SK-N-DZ (cell line): ENCODE results near the gene GRB7.
A peak's percentile ranks its signal among the peaks of the same experiment; 100 is the strongest.
"Not testable (repeated sequence)": the region's sequence is repeated elsewhere in the genome, so short reads cannot be mapped to it uniquely, and the experiment has no call there.

Source experiments
- DNase-seq: peaks from one replicate; pipeline ENCODE4 v3.0.0-alpha.2; 2015; ENCODE audit warnings: low spot score

The GRB7 gene

DNA sequence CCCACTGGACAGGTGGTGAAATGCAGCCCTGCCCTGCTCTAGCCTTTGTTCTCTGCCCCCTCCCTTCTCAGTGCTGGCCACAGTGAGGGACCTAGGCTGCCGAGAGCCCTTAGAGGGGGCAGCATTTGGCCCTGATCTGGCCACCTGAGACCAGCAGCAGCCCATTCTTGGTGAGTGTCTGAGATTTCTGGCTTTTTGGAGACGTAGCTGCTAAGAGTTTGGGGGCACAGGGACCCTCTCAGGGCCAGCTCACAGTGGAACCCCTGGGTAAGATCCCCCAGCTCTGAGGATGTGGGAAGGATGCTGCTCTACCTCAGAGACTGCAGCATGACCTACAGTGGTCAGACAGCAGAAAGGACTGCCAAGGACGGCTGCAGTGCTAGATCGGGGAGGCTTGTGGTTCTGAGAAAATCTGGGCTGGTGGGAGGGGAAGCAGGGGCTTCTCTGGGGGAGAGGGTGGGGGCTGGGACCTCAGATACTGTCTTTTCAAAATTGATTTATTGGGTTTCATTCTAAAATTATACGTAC is 13.3 kb downstream of the GRB7 start:
- DNase-seq = no peak

DNA sequence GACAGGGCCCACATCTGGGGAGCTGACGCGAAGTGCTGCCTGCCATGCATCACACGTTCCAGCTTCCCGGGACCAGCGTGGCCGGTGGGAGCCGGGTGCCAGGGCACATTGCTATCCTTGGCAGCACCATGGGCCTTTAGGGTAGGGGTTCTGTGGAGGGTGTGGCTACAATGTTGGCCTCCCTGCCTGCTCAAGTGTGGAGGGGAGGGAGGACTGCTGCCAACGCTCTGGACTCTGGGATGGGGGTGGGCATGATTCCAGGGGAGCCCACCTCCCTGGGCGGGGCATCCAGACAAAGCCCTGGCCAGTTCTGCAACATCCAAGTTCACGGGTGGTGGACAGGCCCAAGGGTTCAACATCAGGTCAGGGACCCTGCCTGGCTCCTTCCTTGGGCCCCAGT is 13.9 kb downstream of the GRB7 start:
- no peak for DNase-seq

DNA sequence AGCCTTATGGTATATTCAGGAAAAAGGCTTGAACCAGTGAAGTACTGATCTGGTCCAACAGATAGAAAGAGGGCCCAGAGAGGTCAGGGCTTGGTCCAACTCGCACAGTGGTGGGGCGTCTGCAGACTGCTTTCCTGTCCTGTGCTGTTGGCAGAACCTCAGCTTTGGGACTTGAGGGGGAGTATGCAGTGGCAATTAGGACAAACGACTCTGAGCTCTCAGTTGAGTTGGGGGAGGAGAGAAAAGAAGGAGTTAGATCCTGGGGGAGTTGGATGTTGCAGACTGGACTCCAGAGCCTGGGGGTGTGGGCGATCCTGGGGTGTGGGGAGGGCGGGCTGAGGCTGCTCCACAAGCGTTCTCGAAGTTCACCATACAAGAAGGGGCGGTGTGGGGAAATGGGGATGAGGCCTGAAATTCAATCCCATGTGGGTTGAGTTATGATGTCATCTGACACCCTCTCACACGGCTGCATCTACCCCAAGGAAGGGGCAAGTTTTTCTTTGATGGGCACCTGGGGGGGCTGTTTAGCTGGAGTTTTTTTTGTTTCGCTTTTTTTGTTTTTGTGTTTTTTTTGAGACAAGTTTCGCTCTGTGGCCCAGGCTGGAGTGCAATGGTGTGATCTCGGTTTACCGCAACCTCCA is 14.6 kb downstream of the GRB7 start:
- DNase-seq = no peak

DNA sequence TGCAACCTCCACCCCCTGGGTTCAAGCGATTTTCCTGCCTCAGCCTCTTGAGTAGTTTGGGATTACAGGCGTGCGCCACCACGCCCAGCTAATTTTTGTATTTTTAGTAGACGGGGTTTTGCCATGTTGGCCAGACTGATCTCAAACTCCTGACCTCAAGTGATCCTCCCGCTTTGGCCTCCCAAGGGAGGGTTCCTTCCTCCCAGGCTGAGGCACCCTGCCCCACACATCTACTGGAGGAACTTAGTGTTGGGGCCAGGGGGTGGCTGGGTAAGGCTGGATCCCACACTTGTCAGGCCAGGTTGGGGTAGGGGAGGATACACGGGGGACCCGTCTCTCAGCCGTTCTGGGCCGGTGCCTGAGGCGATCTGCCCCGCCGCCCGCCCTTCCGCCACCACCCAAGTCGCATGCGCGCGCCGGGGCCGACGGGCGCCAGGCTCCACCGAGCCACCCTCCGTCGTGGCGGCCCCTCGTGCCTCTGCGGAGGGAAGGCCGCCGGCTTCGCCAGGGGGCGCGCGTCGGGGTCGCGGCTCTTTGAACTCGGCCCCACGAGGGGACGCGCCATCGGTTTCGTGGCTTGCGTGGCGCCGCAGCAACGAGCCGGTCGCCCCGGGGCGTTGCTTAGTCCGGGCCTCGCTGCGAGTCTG is 15.9 kb downstream of the GRB7 start:
- DNase-seq = no peak

DNA sequence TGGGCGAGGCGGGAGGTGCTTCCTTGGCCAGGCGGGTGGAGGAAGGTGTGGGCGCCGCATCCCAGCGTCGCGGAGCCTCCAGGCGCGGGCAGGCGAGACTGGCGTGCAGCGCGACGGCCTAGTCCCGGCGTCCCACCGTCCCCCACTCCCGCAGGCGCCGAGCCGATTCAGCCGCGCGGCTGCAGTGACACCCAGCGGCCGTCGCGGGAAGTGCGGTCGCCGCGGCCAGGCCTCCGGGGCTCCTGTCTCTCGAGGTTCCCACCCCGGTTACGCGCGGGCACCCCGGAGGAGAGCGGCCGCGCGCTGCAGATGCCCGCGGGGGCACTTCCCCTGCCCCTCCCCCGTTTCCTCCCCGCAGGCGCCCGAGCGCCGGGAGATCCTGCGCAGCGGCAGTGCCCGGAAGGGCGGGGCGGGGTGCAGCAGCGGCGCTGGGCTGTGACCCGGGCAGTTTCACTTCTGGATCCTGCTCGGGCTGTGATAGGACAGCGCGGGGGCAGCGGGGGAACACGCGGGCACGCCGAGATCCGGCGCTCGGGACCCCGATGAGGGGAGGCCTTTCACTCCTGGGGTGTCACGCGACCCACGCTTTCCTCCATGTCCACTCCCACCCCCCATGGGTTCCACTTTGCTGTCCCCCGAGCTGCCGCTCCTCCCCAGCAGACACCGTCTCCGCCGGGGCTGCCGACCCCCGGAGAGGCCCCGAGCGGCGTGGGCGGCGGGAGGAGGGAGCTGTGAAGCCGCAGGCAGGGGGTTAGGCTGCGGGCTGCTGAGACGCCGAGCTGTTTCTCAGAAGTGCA is 16.6 kb downstream of the GRB7 start:
- peak; percentile 73 for DNase-seq

DNA sequence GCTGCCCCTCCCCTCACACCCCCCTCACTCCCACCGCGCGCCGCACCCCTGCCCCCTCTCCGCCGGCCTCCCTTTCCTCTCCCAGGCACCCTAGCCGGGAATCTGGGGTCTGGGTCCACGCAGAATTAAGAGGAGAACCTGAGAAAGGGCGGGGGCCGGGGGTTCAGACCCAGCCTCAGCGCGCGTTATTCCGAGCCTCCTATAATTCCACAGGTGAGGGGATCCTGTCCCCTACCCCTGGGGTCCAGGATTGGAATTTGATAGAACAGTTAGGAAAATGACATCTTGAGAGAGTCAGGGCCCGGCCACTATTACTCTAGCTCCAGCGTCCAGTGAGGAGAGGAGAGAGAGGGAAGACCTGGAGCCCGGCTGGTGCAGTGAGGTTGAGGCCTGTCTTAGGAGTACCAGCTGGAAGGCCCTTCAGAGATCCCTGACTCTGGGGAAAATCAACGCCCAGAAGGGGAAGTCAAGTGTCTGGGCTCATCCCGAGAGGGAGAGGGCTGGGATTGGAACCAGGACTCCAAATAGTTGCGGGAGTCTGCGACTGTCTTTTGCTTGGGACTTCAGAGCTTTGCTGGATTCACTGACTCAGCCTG is 17.3 kb downstream of the GRB7 start:
- no peak for DNase-seq

DNA sequence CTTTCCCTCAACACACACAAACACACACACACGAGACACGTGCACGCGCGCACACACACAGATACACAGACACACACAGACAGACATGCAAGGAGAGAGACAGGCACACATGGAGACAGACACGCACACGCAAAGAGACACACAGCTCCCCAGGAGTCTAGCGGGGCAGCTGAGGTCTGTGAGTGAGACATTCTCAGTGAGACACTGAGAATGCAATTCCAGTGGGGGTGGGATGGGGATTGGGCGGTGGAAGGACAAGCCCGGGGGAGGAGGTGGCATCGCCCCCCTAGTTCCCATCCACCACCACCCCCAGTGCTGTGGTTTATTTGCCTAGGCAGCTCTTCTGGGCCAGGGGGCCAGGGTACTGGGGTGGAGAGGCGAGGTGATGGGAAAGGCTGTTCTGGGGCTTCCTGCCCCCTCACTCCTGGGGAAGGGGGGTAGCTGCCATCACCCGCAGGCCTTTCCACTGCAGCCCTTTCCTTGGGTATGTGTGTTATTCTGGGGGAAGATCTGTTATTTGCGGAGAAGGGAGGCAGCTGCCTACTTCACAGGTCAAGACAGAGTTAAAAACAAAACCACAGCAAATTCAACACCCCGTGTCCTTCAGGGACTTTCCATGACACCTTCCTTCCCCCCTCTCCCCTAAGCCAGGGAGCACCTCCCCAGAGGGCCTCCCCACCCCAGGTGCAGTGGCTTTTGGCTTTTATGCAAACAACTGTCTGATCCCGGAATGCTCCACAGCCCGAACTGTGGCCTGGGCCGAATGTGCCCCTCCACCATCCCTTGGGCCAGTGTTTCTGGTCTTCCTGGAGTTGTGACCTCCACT is 18.0 kb downstream of the GRB7 start:
- DNase-seq = no peak

DNA sequence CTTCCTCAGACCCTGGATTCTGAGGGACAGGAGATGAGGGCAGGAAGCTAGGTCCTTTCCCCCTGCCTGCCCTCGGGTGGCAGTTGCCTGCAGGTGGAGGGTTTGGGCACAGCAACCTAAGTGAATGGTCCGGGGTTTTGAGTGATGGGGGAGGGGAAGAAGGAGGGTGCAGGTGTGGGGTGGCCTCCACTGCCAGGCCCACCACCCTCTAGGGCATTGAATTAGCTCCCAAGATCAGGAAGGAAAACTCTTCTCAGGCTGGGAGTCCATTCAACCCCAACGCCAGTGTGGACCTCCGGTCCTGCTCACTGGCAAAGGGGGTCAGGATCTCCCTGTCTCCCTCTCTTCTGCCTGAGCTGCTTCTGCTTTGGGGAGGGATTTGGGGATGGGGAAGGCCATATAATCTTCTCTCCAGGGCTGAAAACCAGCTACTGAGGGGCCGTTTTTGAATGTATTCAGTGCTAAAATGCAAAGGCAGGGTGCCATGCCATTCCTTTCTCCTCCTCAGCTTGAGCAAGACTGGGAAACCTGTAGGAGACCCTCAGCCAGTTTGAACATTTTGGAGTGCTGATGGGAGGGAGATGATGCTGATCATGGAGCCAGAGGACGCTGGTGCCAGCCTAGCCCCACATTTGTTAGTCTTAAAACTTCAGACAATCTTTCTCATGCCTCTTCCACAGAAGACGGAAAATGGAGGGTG is 18.8 kb downstream of the GRB7 start:
- DNase-seq = no peak

DNA sequence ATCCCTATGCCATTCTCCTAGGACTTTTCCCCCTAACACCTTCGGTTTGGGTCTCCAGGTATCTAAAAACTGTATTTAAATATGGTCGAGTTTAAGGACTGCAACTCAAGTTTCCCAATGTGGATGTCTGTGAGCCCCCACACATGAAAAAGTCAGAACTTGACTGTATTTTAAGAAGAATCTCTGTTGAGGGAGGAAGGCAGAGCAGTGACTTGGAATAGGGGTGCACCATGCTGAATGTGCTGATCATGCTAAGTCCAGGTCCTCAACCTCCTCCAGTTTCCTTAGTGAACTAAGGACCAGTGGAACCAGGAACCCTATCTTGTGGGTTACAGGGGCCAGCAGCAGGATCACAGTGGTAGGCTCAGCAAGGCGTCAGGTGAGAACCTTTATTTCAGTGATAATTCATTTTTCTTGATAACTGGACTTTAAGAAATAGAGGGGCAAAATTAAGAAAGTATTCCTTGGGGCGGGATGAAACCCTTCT is 19.5 kb downstream of the GRB7 start:
- DNase-seq = no peak

DNA sequence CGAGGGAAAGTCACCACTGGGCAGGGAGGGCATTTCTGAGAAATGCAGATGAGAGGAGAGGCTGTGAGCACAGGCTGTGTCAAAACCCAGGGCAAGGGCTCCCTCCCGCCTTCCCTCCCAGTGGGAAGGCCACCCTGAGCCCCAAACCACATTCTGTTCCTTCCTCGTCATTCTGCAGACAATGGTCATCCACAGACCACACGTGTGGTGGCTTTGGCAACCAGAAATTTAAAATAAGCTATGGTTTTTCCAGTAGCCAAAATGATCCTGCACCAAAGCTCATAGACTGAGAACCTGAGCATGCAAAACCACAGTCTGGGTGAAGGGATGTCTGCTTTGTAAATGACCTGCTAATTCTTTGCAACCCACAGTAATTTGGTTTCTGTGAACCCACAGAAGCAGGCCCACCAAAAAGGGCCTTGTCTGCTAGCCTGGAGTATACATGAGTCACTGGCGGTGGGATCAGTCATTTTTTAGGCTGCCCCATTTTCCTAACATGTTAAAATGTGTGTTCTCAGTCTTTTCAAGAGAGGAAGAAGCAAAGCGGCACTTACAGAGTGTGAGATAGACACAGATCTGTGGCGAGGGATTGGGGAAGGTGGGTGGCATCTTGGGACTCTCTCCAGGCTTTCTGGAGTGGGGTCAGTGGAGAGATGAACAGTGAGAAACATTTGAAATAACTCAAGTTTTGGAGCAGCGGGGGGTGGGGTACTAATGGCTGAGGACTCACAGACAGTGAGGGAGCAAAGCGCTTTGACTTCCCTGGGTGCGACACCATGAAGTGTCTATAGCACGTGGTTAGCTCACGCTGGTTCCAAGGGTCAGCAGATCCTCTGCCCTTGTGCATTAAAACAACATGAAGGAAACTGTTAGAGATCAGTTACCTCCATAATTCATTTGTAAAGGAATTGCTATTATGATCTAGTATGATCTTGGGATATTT is 20.5 kb downstream of the GRB7 start:
- DNase-seq = no peak

DNA sequence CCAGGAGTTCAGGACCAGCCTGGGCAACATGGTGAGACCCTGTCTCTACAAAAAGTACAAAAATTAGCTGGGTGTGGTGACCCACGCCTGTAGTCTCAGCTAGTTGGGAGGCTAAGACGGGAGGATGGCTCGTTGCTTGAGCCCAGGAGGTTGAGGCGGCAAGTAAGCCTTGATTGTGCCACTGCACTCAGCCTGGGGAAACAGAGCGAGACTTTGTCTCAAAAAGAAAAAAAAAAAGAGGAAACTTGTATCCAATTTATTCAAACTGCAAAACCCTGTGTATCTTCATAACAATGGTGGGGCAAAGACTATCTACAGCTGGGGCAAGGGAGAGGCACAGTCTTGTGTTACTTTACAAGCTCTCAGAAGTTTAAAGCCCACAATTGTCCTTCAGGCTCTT is 21.5 kb downstream of the GRB7 start:
- no peak for DNase-seq

DNA sequence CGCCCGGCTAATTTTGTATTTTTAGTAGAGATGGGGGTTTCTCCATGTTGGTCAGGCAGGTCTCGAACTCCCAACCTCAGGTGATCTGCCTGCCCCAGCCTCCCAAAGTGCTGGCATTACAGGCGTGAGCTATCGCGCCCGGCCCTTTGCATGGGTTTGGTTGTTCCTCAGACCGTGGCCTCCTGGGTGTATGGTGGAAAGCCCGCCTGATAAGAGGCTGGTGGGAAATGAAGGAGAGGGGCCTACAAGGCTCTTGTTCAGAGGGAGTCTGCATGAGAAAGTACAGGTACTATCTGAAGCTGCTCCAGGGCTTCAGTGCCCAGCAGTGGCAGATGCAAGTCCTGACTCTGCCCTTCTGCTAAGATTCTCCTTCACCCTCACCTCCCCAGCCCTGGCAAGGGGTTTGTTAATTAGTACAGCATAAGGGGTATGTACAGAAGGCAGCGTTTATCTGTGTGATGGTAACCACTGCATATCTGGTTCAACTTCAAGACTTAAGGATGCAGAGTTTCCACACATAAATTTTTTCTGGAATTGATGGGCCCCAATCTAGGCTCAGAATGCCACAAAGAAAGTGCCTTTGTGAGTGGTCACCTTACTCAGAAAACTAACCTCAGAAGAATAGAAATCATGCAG is 24.2 kb downstream of the GRB7 start:
- no peak for DNase-seq

DNA sequence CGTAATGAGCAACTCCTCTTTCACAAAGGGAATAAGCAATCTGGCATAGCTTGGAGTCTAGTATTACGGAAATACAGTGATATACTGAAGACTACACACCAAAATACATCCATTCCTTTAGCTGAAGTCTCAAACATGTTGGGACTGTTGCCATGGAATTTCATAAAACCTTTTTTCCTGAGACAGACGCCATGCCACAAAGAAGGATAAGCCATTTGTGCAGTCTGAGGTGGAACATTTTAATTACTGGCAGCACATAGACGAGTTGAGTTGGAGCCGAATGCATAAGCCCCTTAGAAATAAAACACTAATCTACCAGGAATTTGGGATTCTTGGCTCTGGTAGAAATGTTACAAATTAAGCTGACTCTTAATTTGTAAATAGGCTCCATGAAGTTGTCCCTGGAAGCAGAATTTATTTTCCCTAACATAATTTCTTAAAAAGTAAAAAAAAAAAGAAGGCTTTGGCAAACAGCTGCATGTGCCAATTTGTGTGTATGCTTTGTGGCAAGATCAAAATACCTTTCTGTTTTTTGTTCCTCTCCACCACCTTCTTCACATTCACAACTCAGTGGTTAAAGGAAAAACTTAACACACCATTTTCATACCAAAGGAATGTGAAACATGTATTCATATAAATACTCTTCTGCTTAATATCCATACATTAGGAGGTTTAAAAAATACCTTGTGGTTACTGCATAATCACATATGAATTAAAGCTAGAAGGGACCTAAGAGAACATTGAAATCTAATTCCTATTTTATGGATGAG is 25.5 kb downstream of the GRB7 start:
- no peak for DNase-seq

DNA sequence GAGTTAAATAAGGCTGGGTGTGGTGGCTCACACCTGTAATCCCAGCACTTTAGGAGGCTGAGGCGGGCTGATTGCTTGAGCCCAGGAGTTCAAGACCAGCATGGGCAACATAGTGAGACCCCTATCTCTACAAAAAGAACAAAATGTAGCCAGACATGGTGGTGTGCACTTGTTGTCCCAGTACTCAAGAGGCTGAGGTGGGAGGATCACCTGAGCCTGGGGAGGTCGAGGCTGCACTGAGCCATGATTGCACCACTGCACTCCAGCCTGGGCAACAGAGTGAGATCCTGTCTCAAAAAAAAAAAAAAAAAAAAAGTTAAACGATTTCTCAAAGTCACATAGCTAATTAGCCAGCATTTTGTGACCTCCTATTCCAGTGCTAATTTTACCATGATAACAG is 26.4 kb downstream of the GRB7 start:
- not testable (repeated sequence) for DNase-seq

DNA sequence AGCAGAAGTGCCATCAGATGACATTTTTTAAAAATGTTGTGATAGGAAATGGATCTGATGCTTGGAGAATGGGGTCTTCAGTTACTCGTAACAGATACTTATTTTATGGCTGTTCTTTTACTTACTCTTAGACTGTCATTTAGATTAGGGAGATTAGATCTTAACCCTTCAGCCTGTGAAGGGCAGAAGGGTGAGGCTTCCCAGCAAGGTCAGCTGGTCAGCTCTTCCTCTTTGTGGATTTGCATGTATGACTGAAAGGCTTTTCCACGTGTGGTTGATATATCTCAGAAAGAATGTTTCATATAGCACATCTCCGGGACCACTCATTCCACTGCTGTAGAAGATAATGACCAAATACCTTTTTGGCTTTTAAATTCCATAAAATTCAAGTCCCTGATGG is 27.4 kb downstream of the GRB7 start:
- no peak for DNase-seq

DNA sequence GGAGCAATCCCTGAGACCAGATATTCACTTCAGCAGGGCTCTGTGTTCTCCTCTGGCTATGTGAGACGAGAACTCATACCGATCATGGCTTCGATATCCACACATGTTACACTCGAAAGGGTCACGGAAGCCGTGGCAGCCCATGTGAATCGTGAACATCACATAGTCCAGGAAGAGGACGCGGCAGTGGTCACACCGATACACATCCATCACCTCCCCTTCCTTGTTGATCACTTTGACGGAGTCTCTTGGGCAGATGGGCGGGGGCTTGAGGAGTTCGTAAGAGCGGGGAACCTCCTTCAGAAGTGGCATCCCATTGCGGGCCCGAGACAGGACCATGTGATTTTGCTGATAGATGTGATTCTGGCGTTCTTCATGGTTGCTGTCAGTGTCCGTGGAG is 28.0 kb downstream of the GRB7 start:
- DNase-seq = no peak

DNA sequence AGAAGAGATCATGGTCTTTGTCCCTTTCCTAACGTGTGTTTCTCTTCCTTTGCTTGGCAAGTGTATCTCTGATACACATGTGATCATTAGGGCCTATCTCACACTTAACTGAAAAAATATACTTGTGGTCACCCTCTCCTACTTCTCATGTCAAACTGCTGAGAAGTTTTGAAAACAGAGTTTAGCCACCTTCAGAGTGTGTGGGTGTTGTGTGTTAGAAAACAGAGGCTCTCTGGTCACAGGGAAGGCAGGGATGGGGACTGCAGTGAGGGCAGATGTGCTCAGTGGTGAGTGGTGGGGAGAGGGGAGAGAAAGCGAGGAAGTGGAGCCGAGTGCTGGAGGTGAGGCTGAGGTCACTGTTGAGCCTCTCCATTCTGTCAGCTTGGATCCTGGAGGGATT is 29.4 kb downstream of the GRB7 start:
- no peak for DNase-seq

DNA sequence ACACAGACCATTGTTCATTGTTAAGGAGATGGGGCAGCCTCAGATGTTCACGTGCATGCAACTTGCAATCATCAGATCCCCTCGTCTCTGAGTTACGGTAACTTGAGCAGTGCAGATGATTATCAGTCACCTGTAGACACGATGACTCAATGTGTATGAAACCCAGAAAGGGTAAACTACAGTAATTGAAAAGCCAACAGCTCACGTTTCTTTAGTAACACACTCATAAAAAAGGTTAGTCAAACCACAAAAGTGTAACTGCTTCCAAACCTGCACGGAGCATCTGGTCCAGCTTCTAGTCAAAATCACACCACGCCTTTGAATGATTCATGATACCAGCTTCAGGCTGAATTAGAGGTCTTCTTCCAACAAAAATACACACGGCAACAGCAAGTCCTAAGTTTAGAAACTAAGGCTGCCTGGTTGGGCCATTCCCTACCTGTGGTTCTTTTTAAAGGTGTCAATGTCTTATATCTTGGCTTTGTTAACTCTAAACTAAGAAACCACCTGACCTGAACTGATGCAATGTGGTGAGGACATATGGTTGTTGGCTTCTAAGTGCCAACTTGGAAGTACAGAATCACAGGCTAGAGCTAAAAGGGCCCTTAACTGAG is 32.3 kb downstream of the GRB7 start:
- DNase-seq = no peak
